GM12878 (cell line): ENCODE data around the gene CDH4. TPM values are rescaled to one million over a fixed set of nuclear protein-coding genes. Genes with fewer than 3 reads are reported as not detected.

ENCODE experiments used
- ATAC-seq: fragments of 200-7000 bp; cut with Tn5 transposase; 3 replicates; pipeline ENCODE4 v1.9.1; 2020; ENCODE audit warnings: mild to moderate bottlenecking, moderate library complexity
- BruUV-seq: library from RNA; stranded (reverse); fragments of 400-500 nt; replicated peaks from 2 replicates; lab custom pipeline; 2021; lab: Mats Ljungman, UMichigan
- CTCF ChIA-PET: fragments of 300-600 bp; sonication (Branson Sonifier 250); formaldehyde crosslinking; extraction: SDS; loops from one replicate; lab custom pipeline; 2021; ENCODE audit warnings: inconsistent platforms; lab: Yijun Ruan, JAX
- POLR2A ChIA-PET: fragments of 350-600 bp; formaldehyde crosslinking; extraction: SDS; loops from one replicate; lab custom pipeline; 2021; ENCODE audit warnings: inconsistent platforms; lab: Charles Lee
- RAD21 ChIA-PET: fragments of 300-600 bp; sonication (Branson Sonifier 250); formaldehyde crosslinking; loops from one replicate; lab custom pipeline; 2023; ENCODE audit warnings: antibody characterized with exemption; ENCODE audit not compliant: unreplicated experiment; lab: Charles Lee
- SMC1A ChIA-PET: fragments of 300-600 bp; sonication (Branson Sonifier 250); formaldehyde crosslinking; loops from one replicate; lab custom pipeline; 2023; ENCODE audit not compliant: unreplicated experiment, uncharacterized antibody; lab: Charles Lee
- DNase-seq: peaks from one replicate; pipeline ENCODE4 v3.0.0-alpha.2; 2011; ENCODE audit warnings: low read depth, low spot score
- FAIRE-seq: peaks from 3 replicates; lab custom pipeline; 2011; peaks lifted over from hg19 to GRCh38; lab: Jason Lieb, UNC
- H2AFZ ChIP-seq: 2 replicates; pipeline ENCODE4 v1.6.0; 2011; ENCODE audit warnings: low read depth, low read length, control low read depth; ENCODE audit not compliant: control insufficient read depth
- H3K27ac ChIP-seq: 2 replicates; pipeline ENCODE4 v1.5.1; 2011; ENCODE audit warnings: control low read depth; ENCODE audit not compliant: control insufficient read depth, insufficient read depth
- H3K27me3 ChIP-seq, 2 experiments: replicated peaks in 1 of 2; 2 replicates each; pipeline versions ENCODE4 v1.6.0 to v1.6.1; 2011; ENCODE audit warnings: low read length in 1 of 2; ENCODE audit not compliant: control insufficient read depth in 2 of 2, insufficient read depth in 2 of 2
- H3K36me3 ChIP-seq, 2 experiments: 2 replicates each; pipeline ENCODE4 v1.5.1; 2011; ENCODE audit warnings: low read length in 1 of 2; ENCODE audit not compliant: control insufficient read depth in 2 of 2, insufficient read depth in 2 of 2
- H3K4me1 ChIP-seq: 2 replicates; pipeline ENCODE4 v1.6.1; 2011; ENCODE audit warnings: mild to moderate bottlenecking, low read length, moderate library complexity, mixed read lengths; ENCODE audit not compliant: control insufficient read depth, insufficient read depth
- H3K4me2 ChIP-seq: 2 replicates; pipeline ENCODE4 v1.6.0; 2011; ENCODE audit warnings: control low read depth; ENCODE audit not compliant: control insufficient read depth, insufficient read depth
- H3K4me3 ChIP-seq: fragments of 200-600 bp; sonication (generic); 2 replicates; pipeline ENCODE4 v1.5.1; 2016
- H3K79me2 ChIP-seq: 2 replicates; pipeline ENCODE4 v1.6.0; 2011; ENCODE audit warnings: low read length; ENCODE audit not compliant: control insufficient read depth, insufficient read depth
- H3K9ac ChIP-seq: 2 replicates; pipeline ENCODE4 v1.8.0; 2011; ENCODE audit warnings: low read length, control low read depth, mixed read lengths; ENCODE audit not compliant: control insufficient read depth, insufficient read depth
- H3K9me3 ChIP-seq: replicated peaks from 3 replicates; pipeline ENCODE4 v1.5.1; 2011; ENCODE audit warnings: mild to moderate bottlenecking, low read length; ENCODE audit not compliant: control insufficient read depth, insufficient read depth
- H4K20me1 ChIP-seq: 2 replicates; pipeline ENCODE4 v1.6.0; 2011; ENCODE audit not compliant: control insufficient read depth, insufficient read depth
- CREB1 ChIP-seq: IDR thresholded peaks from 2 replicates; pipeline ENCODE4 v1.6.1; 2012; ENCODE audit warnings: low read depth, mild to moderate bottlenecking, inconsistent platforms
- FOS ChIP-seq: IDR thresholded peaks from 3 replicates; pipeline ENCODE4 v1.6.1; 2011; ENCODE audit warnings: borderline replicate concordance; ENCODE audit not compliant: insufficient read length; ENCODE audit errors: extremely low read depth
- FOXK2 ChIP-seq: fragments of 450-650 bp; IDR thresholded peaks from 2 replicates; pipeline ENCODE4 v1.6.1; 2017; ENCODE audit warnings: mild to moderate bottlenecking, moderate library complexity
- GABPA ChIP-seq: IDR thresholded peaks from 2 replicates; pipeline ENCODE4 v1.6.1; 2014; ENCODE audit warnings: antibody characterized with exemption, low read depth, mild to moderate bottlenecking, inconsistent platforms
- HDGF ChIP-seq: fragments of 450-650 bp; IDR thresholded peaks from 2 replicates; pipeline ENCODE4 v1.6.1; 2016; ENCODE audit warnings: antibody characterized with exemption
- MTA2 ChIP-seq: fragments of 450-650 bp; IDR thresholded peaks from 2 replicates; pipeline ENCODE4 v1.6.1; 2016; ENCODE audit warnings: low read depth, mild to moderate bottlenecking, moderate library complexity
- MTA3 ChIP-seq: IDR thresholded peaks from 2 replicates; pipeline ENCODE4 v1.6.1; 2012; ENCODE audit warnings: low read length, inconsistent platforms, borderline replicate concordance
- MYC ChIP-seq: IDR thresholded peaks from 2 replicates; pipeline ENCODE4 v1.6.1; 2011; ENCODE audit warnings: mild to moderate bottlenecking, low read length, moderate library complexity, inconsistent platforms; ENCODE audit not compliant: insufficient read depth, insufficient replicate concordance, insufficient read length, severe bottlenecking
- NR2C1 ChIP-seq: fragments of 450-650 bp; IDR thresholded peaks from 2 replicates; pipeline ENCODE4 v1.6.1; 2017; ENCODE audit warnings: antibody characterized with exemption, mild to moderate bottlenecking, moderate library complexity
- RB1 ChIP-seq: fragments of 450-650 bp; formaldehyde crosslinking; IDR thresholded peaks from 2 replicates; pipeline ENCODE4 v1.6.1; 2017; ENCODE audit warnings: mild to moderate bottlenecking, borderline replicate concordance
- SIX5 ChIP-seq: IDR thresholded peaks from 2 replicates; pipeline ENCODE4 v1.6.1; 2011; ENCODE audit warnings: mild to moderate bottlenecking, low read depth, low read length, moderate library complexity; ENCODE audit not compliant: severe bottlenecking
- SMAD1 ChIP-seq: fragments of 450-650 bp; IDR thresholded peaks from 2 replicates; pipeline ENCODE4 v1.6.1; 2018; ENCODE audit warnings: mild to moderate bottlenecking, low read depth; ENCODE audit not compliant: partially characterized antibody
- TARDBP ChIP-seq: IDR thresholded peaks from 2 replicates; pipeline ENCODE4 v1.6.1; 2016; ENCODE audit warnings: borderline replicate concordance
- ZNF384 ChIP-seq: IDR thresholded peaks from 2 replicates; pipeline ENCODE4 v1.6.1; 2012; ENCODE audit warnings: low read depth, mild to moderate bottlenecking, low read length, improper control_type of control experiment, borderline replicate concordance
- ZNF687 ChIP-seq: fragments of 450-650 bp; IDR thresholded peaks from 2 replicates; pipeline ENCODE4 v1.6.1; 2017; ENCODE audit warnings: mild to moderate bottlenecking, moderate library complexity
- WGBS: methylation state at CpG from one replicate; pipeline ENCODE4 v1.1.6; 2016; ENCODE audit warnings: low lambda C conversion rate; ENCODE audit not compliant: insufficient replicate concordance, insufficient coverage; ENCODE audit errors: missing lambda C conversion rate; 5-methylcytosine and 5-hydroxymethylcytosine counted together
- in situ Hi-C: fragments of 300-500 bp; cut with MboI; formaldehyde crosslinking; loops from 9 replicates; pipeline ENCODE4 v1.14.3; 2018; ENCODE audit warnings: mixed read lengths
- intact Hi-C: fragments of 100-400 bp; cut with micrococcal nuclease; formaldehyde crosslinking; loops from one replicate; pipeline ENCODE4 v1.14.2; 2022; ENCODE audit not compliant: unreplicated experiment
- polyA plus RNA-seq, 11 experiments: library from polyadenylated mRNA; depleted of rRNA in 4 of 11; unstranded in 6 of 11; stranded (reverse) in 5 of 11; fragments of >200 nt; fragmentation: Nextera tagmentation in 4 of 11; fragmentation: Illumina TruSeq in 1 of 11; extraction: Ambion mirVana in 4 of 11; extraction: Trizol in 1 of 11; gene quantifications; 1 replicate in 1 of 11; 2 replicates in 10 of 11; pipeline versions ENCODE4 v1.2.1 to v1.2.3, GENCODE V29; 2011 to 2016; ENCODE audit warnings: inconsistent platforms in 2 of 11, missing spikeins in 2 of 11, low read depth in 1 of 11
- total RNA-seq, 4 experiments: library from RNA; depleted of rRNA in 3 of 4; stranded (reverse); fragments of >200 nt in 3 of 4; fragmentation: Illumina TruSeq in 1 of 4; extraction: Trizol in 1 of 4; gene quantifications; 2 replicates each; pipeline versions ENCODE4 v1.2.1 to v1.2.3, GENCODE V29; 2013 to 2021

Gene CDH4
- total and polyA plus RNA-seq, 10 of the 15 experiments (the other 5 are each of a cell fraction or from before 2014, with no cell fraction given) = not detected

GRCh38 chr20:61839912-61840778 lies 588.1 kb downstream of the CDH4 start:
- FAIRE-seq (no peak), DNase-seq (no peak)
- SMC1A ChIA-PET = no interaction called here

More at GRCh38 chr20:61839912-61840778, 588.1 kb downstream of the CDH4 start:
- no peaks in the 10 kb centered on the region for H3K9me3 ChIP-seq
- ChIA-PET CTCF (no interaction called here), RAD21 (no interaction called here), POLR2A (no interaction called here)
- H3K9ac ChIP-seq = no peak overlapping the region
- no TSS peak for BruUV-seq
- in situ Hi-C loops (loop anchor here (25.0 kb wide), 2 partner anchors 628 to 853 kb away; no protein-coding TSS in a partner anchor), intact Hi-C loops (no loop called here)
- no peak overlapping the region for H3K4me2 ChIP-seq
- no peaks in the 10 kb centered on the region for H3K79me2 ChIP-seq
- no peak overlapping the region for H3K27ac ChIP-seq
- H3K27me3 ChIP-seq = no peaks in the 10 kb centered on the region; a peak in 1 of 4 replicates
- no peak overlapping the region for H2AFZ ChIP-seq
- H4K20me1 ChIP-seq = no peaks in the 10 kb centered on the region
- TF ChIP-seq FOS (no peak), ZNF687 (no peak), MYC (no peak), TARDBP (no peak), GABPA (no peak), FOXK2 (no peak), RB1 (no peak), SMAD1 (no peak), MTA3 (no peak), NR2C1 (no peak), MTA2 (no peak), SIX5 (no peak), HDGF (no peak), CREB1 (no peak), ZNF384 (no peak)
- WGBS = 67% methylated on average over 26 of the region's 26 CpGs
- no peak overlapping the region for H3K4me3 ChIP-seq
- no peak for ATAC-seq
- no peaks in the 10 kb centered on the region for H3K36me3 ChIP-seq
- H3K4me1 ChIP-seq = no peaks in the 10 kb centered on the region
